K562 (cell line): ENCODE data around the gene PITPNC1. TPM values are rescaled to one million over a fixed set of nuclear protein-coding genes. Genes with fewer than 3 reads are reported as not detected.

Source experiments
- ATAC-seq: fragments of 200-7000 bp; cut with Tn5 transposase; 3 replicates; pipeline ENCODE4 v1.9.1; 2020; ENCODE audit warnings: moderate library complexity
- BruUV-seq: library from RNA; stranded (reverse); fragments of 400-500 nt; replicated peaks from 2 replicates; lab custom pipeline; 2021; lab: Mats Ljungman, UMichigan
- CTCF ChIA-PET: fragments of 300-600 bp; formaldehyde crosslinking; extraction: SDS; loops from one replicate; lab custom pipeline; 2021; ENCODE audit warnings: low intra/inter-chr PET ratio; lab: Yijun Ruan, JAX
- POLR2A ChIA-PET: fragments of 300-600, 350-650 bp; sonication (Branson Sonifier 250); formaldehyde crosslinking; extraction: SDS; loops from one replicate; lab custom pipeline; 2021; ENCODE audit warnings: antibody characterized with exemption, inconsistent platforms; lab: Yijun Ruan, JAX
- DNase-seq, 4 experiments: peaks; one replicate each; pipeline versions ENCODE4 v3.0.0 to v3.0.0-alpha.2; 2011 to 2018; ENCODE audit warnings: low spot score in 3 of 4, mixed read lengths in 3 of 4; ENCODE audit errors: extremely low read depth in 1 of 4
- FAIRE-seq: peaks from 2 replicates; lab custom pipeline; 2011; peaks lifted over from hg19 to GRCh38; lab: Jason Lieb, UNC
- H2AFZ ChIP-seq: 2 replicates; pipeline ENCODE4 v1.6.0; 2011; ENCODE audit warnings: low read depth, low read length, control low read depth, inconsistent platforms
- H3K27ac ChIP-seq: fragments of 200-600 bp; 3 replicates; pipeline ENCODE4 v1.8.0; 2011; ENCODE audit warnings: low read depth, mild to moderate bottlenecking, control low read depth, inconsistent platforms, low read length, moderate library complexity, mixed read lengths; ENCODE audit errors: extremely low read depth
- H3K27me3 ChIP-seq, 2 experiments: fragments of 300-600 bp in 1 of 2; 2 replicates in 1 of 2; 3 replicates in 1 of 2; pipeline versions ENCODE4 v1.6.0 to v1.8.0; 2011; ENCODE audit warnings: inconsistent platforms in 2 of 2, low read length in 2 of 2, mild to moderate bottlenecking in 1 of 2, mixed read lengths in 1 of 2, moderate library complexity in 1 of 2; ENCODE audit not compliant: control insufficient read depth in 2 of 2, insufficient read depth in 2 of 2
- H3K36me3 ChIP-seq: fragments of 300-600 bp; 3 replicates; pipeline ENCODE4 v1.8.0; 2011; ENCODE audit warnings: mild to moderate bottlenecking, low read length, inconsistent platforms; ENCODE audit not compliant: control insufficient read depth, insufficient read depth
- H3K4me1 ChIP-seq, 2 experiments: fragments of 200-600 bp in 1 of 2; replicated peaks in 1 of 2; 2 replicates in 1 of 2; 3 replicates in 1 of 2; pipeline versions ENCODE4 v1.5.1 to v1.8.0; 2011; ENCODE audit warnings: inconsistent platforms in 2 of 2, low read length in 2 of 2, mild to moderate bottlenecking in 1 of 2, mixed read lengths in 1 of 2, moderate library complexity in 1 of 2; ENCODE audit not compliant: control insufficient read depth in 2 of 2, insufficient read depth in 2 of 2
- H3K4me2 ChIP-seq: 2 replicates; pipeline ENCODE4 v1.6.1; 2011; ENCODE audit warnings: low read length, control low read depth, inconsistent platforms, mixed read lengths; ENCODE audit not compliant: insufficient read depth
- H3K4me3 ChIP-seq: fragments of 200-600 bp; sonication (generic), shearing (Covaris generic); 2 replicates; pipeline ENCODE4 v1.5.1; 2016; ENCODE audit warnings: control low read depth, inconsistent platforms
- H3K79me2 ChIP-seq: fragments of 200-600 bp; 3 replicates; pipeline ENCODE4 v1.8.0; 2011; ENCODE audit warnings: low read length, inconsistent platforms; ENCODE audit not compliant: control insufficient read depth, insufficient read depth
- H3K9ac ChIP-seq, 2 experiments: 2 replicates each; pipeline versions ENCODE4 v1.6.0 to v1.6.1; 2011; ENCODE audit warnings: low read depth in 2 of 2, low read length in 2 of 2, control low read depth in 1 of 2, inconsistent platforms in 1 of 2, mild to moderate bottlenecking in 1 of 2, mixed read lengths in 1 of 2; ENCODE audit not compliant: insufficient read depth in 1 of 2
- H3K9me1 ChIP-seq: one replicate; pipeline ENCODE4 v1.6.0; 2011; ENCODE audit warnings: inconsistent platforms, mild to moderate bottlenecking, low read length, moderate library complexity; ENCODE audit not compliant: control insufficient read depth, insufficient read depth
- H3K9me3 ChIP-seq: replicated peaks from 2 replicates; pipeline ENCODE4 v1.5.1; 2011; ENCODE audit warnings: low read depth, low read length, inconsistent platforms; ENCODE audit not compliant: control insufficient read depth, insufficient read depth
- H4K20me1 ChIP-seq: replicated peaks from 2 replicates; pipeline ENCODE4 v1.6.1; 2011; ENCODE audit warnings: low read length, inconsistent platforms, mixed read lengths; ENCODE audit not compliant: control insufficient read depth, insufficient read depth
- BRD4 ChIP-seq: fragments of 200-600 bp; sonication (generic); IDR thresholded peaks from 2 replicates; pipeline ENCODE4 v1.6.1; 2017; ENCODE audit warnings: inconsistent platforms
- CAMTA2 ChIP-seq: fragments of 250-450 bp; sonication (Bioruptor Pico); conservative IDR thresholded peaks from 2 replicates; pipeline ENCODE4 v1.5.1; 2022
- CREBBP ChIP-seq: IDR thresholded peaks from one replicate; pipeline ENCODE4 v1.6.1; 2012; ENCODE audit warnings: low read depth, mild to moderate bottlenecking, control low read depth, inconsistent platforms, low read length
- MTA2 ChIP-seq: fragments of 450-650 bp; IDR thresholded peaks from 2 replicates; pipeline ENCODE4 v1.6.1; 2016; ENCODE audit warnings: low read depth
- RFX1 ChIP-seq: fragments of 450-650 bp; IDR thresholded peaks from 2 replicates; pipeline ENCODE4 v1.6.1; 2016; ENCODE audit warnings: mild to moderate bottlenecking, moderate library complexity
- SAFB2 ChIP-seq: fragments of 200-400 bp; formaldehyde crosslinking; IDR thresholded peaks from 2 replicates; pipeline ENCODE4 v1.6.1; 2018; ENCODE audit warnings: borderline replicate concordance, low read length, low read depth, moderate library complexity; ENCODE audit not compliant: severe bottlenecking
- TEAD4 ChIP-seq, 2 experiments: sonication (generic) in 1 of 2; formaldehyde crosslinking in 1 of 2; IDR thresholded peaks; 2 replicates each; pipeline versions ENCODE4 v1.6.1 to v1.8.0; 2012 to 2022; ENCODE audit warnings: borderline replicate concordance in 1 of 2, inconsistent platforms in 1 of 2, low read length in 1 of 2, mild to moderate bottlenecking in 1 of 2, missing genetic modification reagents in 1 of 2
- WGBS: fragments of 100-300 bp; shearing (Covaris generic); methylation state at CpG from one replicate; pipeline ENCODE4 v1.1.6; 2016; ENCODE audit warnings: low coverage, mixed read lengths; ENCODE audit not compliant: insufficient coverage; ENCODE audit errors: missing lambda C conversion rate; 5-methylcytosine and 5-hydroxymethylcytosine counted together
- in situ Hi-C: fragments of 300-500 bp; cut with MboI; formaldehyde crosslinking; loops from 4 replicates; pipeline ENCODE4 v1.15.0; 2018; ENCODE audit warnings: inconsistent platforms, mixed read lengths
- intact Hi-C: fragments of 100-400 bp; cut with micrococcal nuclease; formaldehyde crosslinking; loops from 2 replicates; pipeline ENCODE4 v1.14.2; 2022
- polyA plus RNA-seq, 8 experiments: library from polyadenylated mRNA; depleted of rRNA in 4 of 8; stranded (reverse) in 5 of 8; unstranded in 3 of 8; fragments of >200 nt; fragmentation: Nextera tagmentation in 2 of 8; fragmentation: Illumina TruSeq in 1 of 8; extraction: Ambion mirVana in 2 of 8; extraction: Trizol in 1 of 8; gene quantifications; 2 replicates each; pipeline versions ENCODE4 v1.2.1 to v1.2.3, GENCODE V29; 2011 to 2014; ENCODE audit warnings: inconsistent platforms in 1 of 8, missing spikeins in 1 of 8
- total RNA-seq, 7 experiments: library from RNA; depleted of rRNA in 6 of 7; stranded (reverse); fragments of >200 nt in 6 of 7; fragmentation: Illumina TruSeq in 2 of 7; extraction: Trizol in 2 of 7; gene quantifications; 2 replicates each; pipeline versions ENCODE4 v1.2.1 to v1.2.3, GENCODE V29; 2011 to 2021; ENCODE audit warnings: low replicate concordance in 1 of 7
- TF ChIP-seq, protein P1 (sequence below): sonication (generic); formaldehyde crosslinking; IDR thresholded peaks from 2 replicates; pipeline ENCODE4 v1.8.0; 2022; ENCODE audit warnings: mild to moderate bottlenecking, missing genetic modification reagents
- TF ChIP-seq, protein P2 (sequence below): sonication (generic); formaldehyde crosslinking; IDR thresholded peaks from 2 replicates; pipeline ENCODE4 v1.8.0; 2022; ENCODE audit warnings: mild to moderate bottlenecking, missing genetic modification reagents
- TF ChIP-seq, protein P3 (sequence below): sonication (generic); formaldehyde crosslinking; IDR thresholded peaks from 2 replicates; pipeline ENCODE4 v1.8.1; 2023; ENCODE audit warnings: mild to moderate bottlenecking, missing genetic modification reagents

The PITPNC1 gene
- total and polyA plus RNA-seq, 9 of the 15 experiments (the other 6 are each of a cell fraction or from before 2014, with no cell fraction given) = 0.11 to 1.1 (median 0.65) TPM

DNA sequence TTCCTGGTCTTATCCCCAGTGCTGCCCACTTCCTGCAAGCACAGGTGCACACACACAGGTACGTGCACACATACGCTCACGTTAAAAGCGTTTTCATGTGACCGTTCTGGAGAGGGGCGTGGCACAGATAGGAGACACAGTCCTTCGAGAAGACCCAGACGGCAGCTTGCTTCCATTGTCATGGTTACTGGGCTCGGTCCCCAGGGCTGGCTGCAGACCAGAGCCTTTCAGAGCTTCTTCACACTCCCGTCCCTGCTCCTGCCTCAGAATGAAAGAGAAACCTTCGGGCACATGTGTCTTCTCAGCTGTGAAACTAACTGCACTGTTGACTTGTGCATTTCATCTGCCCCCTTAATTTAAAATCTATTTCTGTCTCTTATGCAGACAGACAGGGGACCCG lies 154.2 kb downstream of the PITPNC1 start:
- TF ChIP-seq BRD4 = no peak
- TF ChIP-seq SAFB2 = no peak
- TF ChIP-seq RFX1 = peak; percentile 46
- TF ChIP-seq, protein P1, sequence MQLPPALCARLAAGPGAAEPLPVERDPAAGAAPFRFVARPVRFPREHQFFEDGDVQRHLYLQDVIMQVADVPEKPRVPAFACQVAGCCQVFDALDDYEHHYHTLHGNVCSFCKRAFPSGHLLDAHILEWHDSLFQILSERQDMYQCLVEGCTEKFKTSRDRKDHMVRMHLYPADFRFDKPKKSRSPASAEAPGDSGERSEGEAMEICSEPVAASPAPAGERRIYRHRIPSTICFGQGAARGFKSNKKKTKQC (CRISPR knock-in tag) = no peak
- TF ChIP-seq, all 486 proteins: peak for 1
- no peak overlapping the region for H3K4me3 ChIP-seq
- under 1% methylated on average over 12 of the region's 12 CpGs for WGBS
- peaks cover 6% of the 10 kb centered on the region; the same call in 1 of the 2 replicates for H4K20me1 ChIP-seq
- no TSS peak for BruUV-seq
- H3K4me2 ChIP-seq = no peak overlapping the region
- ChIA-PET POLR2A (no interaction called here), CTCF (no interaction called here)
- DNase-seq (no peak), ATAC-seq (no peak), FAIRE-seq (no peak)
- no peaks in the 10 kb centered on the region for H3K9me1 ChIP-seq
- H3K27me3 ChIP-seq = peaks cover 38 to 53% of the 10 kb centered on the region in 2 experiments
- H3K36me3 ChIP-seq = no peaks in the 10 kb centered on the region
- H3K79me2 ChIP-seq = no peaks in the 10 kb centered on the region
- no peaks in the 10 kb centered on the region for H3K9me3 ChIP-seq
- H2AFZ ChIP-seq = no peak overlapping the region
- in situ Hi-C loops = no loop called here
- H3K4me1 ChIP-seq = peaks cover 0 to 4% of the 10 kb centered on the region in 2 experiments; a peak in 1 of 5 replicates
- no peak overlapping the region for H3K27ac ChIP-seq
- intact Hi-C loops = no loop called here
- H3K9ac ChIP-seq = no peak overlapping the region

DNA sequence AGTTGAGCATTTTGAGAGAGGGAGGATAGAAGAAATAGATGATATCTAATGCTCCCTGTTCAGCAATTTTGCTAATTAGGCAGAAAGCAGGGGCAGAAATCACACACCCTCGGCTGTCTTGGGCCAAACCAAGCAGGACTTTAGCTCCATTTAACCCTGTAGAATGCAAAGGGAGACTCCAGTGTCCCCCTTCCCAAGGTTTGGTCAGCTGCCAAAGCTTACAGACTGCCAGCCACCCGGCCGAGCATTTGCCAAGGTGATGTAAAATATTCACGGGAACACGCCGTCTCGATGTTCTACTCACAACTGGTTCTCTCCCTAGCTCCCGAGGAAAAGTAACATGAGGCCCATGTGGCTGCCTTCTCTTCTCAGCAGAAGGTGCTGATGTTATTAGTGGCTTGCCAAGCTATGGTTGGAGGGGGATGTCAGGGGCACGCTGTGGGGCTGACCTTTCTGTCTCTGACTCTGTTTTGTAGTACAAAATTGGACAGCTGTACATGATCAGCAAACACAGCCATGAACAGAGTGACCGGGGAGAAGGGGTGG lies 155.3 kb downstream of the PITPNC1 start:
- Histone ChIP-seq H3K9me1 (no peaks in the 10 kb centered on the region), H3K79me2 (no peaks in the 10 kb centered on the region), H3K27me3 (peaks cover 38 to 53% of the 10 kb centered on the region in 2 experiments), H3K36me3 (no peaks in the 10 kb centered on the region), H3K4me3 (no peak overlapping the region), H4K20me1 (peaks cover 6% of the 10 kb centered on the region; the same call in 1 of the 2 replicates), H3K4me1 (peaks cover 0 to 4% of the 10 kb centered on the region in 2 experiments; a peak in 1 of 5 replicates), H2AFZ (no peak overlapping the region), H3K27ac (no peak overlapping the region), H3K9me3 (no peaks in the 10 kb centered on the region), H3K4me2 (no peak overlapping the region), H3K9ac (no peak overlapping the region)
- BruUV-seq = no TSS peak
- CTCF ChIA-PET = no interaction called here
- FAIRE-seq (no peak), DNase-seq (no peak), ATAC-seq (no peak)
- in situ Hi-C loops (no loop called here), intact Hi-C loops (no loop called here)
- WGBS = 9% methylated on average over 10 of the region's 10 CpGs
- POLR2A ChIA-PET = interaction anchor here (0.6 kb wide), 1 partner anchor 23 kb away, joined by 4 read pairs; no protein-coding TSS in a partner anchor
- TF ChIP-seq, protein P1 (CRISPR knock-in tag) = no peak
- TF ChIP-seq TEAD4 (IDR thresholded peaks at IDR 0.05; ENCODE audit: low read length) (no peak), TEAD4 (CRISPR knock-in tag; IDR thresholded peaks at IDR 0.05; ENCODE audit: borderline replicate concordance) (no peak), MTA2 (no peak), CAMTA2 (CRISPR knock-in tag) (no peak), CREBBP (no peak)
- TF ChIP-seq, protein P2, sequence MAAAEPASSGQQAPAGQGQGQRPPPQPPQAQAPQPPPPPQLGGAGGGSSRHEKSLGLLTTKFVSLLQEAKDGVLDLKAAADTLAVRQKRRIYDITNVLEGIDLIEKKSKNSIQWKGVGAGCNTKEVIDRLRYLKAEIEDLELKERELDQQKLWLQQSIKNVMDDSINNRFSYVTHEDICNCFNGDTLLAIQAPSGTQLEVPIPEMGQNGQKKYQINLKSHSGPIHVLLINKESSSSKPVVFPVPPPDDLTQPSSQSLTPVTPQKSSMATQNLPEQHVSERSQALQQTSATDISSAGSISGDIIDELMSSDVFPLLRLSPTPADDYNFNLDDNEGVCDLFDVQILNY (CRISPR knock-in tag) = no peak
- TF ChIP-seq, protein P3, sequence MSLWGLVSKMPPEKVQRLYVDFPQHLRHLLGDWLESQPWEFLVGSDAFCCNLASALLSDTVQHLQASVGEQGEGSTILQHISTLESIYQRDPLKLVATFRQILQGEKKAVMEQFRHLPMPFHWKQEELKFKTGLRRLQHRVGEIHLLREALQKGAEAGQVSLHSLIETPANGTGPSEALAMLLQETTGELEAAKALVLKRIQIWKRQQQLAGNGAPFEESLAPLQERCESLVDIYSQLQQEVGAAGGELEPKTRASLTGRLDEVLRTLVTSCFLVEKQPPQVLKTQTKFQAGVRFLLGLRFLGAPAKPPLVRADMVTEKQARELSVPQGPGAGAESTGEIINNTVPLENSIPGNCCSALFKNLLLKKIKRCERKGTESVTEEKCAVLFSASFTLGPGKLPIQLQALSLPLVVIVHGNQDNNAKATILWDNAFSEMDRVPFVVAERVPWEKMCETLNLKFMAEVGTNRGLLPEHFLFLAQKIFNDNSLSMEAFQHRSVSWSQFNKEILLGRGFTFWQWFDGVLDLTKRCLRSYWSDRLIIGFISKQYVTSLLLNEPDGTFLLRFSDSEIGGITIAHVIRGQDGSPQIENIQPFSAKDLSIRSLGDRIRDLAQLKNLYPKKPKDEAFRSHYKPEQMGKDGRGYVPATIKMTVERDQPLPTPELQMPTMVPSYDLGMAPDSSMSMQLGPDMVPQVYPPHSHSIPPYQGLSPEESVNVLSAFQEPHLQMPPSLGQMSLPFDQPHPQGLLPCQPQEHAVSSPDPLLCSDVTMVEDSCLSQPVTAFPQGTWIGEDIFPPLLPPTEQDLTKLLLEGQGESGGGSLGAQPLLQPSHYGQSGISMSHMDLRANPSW (CRISPR knock-in tag) = no peak
